GM12878 (cell line): ENCODE data around the gene HOXD12. TPM values are rescaled to one million over a fixed set of nuclear protein-coding genes. Genes with fewer than 3 reads are reported as not detected.

Experiments
- ATF3 ChIP-seq: IDR thresholded peaks from 2 replicates; pipeline ENCODE4 v1.6.1; 2011; ENCODE audit warnings: low read depth, mild to moderate bottlenecking, low read length, moderate library complexity, borderline replicate concordance; ENCODE audit errors: extremely low read depth
- BCLAF1 ChIP-seq: fragments of 450-650 bp; IDR thresholded peaks from 2 replicates; pipeline ENCODE4 v1.6.1; 2017; ENCODE audit warnings: antibody characterized with exemption, mild to moderate bottlenecking, moderate library complexity
- EP300 ChIP-seq, 2 experiments: fragments of 150-350 bp in 1 of 2; IDR thresholded peaks; 2 replicates each; pipeline ENCODE4 v1.6.1; 2011 to 2012; ENCODE audit warnings: low read depth in 2 of 2, low read length in 2 of 2, borderline replicate concordance in 1 of 2, improper control_type of control experiment in 1 of 2, inconsistent platforms in 1 of 2; ENCODE audit not compliant: control insufficient read depth in 1 of 2
- FOS ChIP-seq: IDR thresholded peaks from 3 replicates; pipeline ENCODE4 v1.6.1; 2011; ENCODE audit warnings: borderline replicate concordance; ENCODE audit not compliant: insufficient read length; ENCODE audit errors: extremely low read depth
- KDM1A ChIP-seq: fragments of 200-600 bp; sonication (generic); IDR thresholded peaks from 2 replicates; pipeline ENCODE4 v1.6.1; 2016; ENCODE audit warnings: borderline replicate concordance
- SKIL ChIP-seq: fragments of 450-650 bp; IDR thresholded peaks from 2 replicates; pipeline ENCODE4 v1.6.1; 2017; ENCODE audit warnings: mild to moderate bottlenecking, low read depth, inconsistent platforms; ENCODE audit not compliant: poor library complexity, severe bottlenecking
- USF1 ChIP-seq: IDR thresholded peaks from 2 replicates; pipeline ENCODE4 v1.6.1; 2011; ENCODE audit warnings: borderline replicate concordance, low read depth, mild to moderate bottlenecking, moderate library complexity, mixed read lengths, low read length; ENCODE audit not compliant: insufficient read depth; ENCODE audit errors: extremely low read length
- polyA plus RNA-seq, 11 experiments: library from polyadenylated mRNA; depleted of rRNA in 4 of 11; unstranded in 6 of 11; stranded (reverse) in 5 of 11; fragments of >200 nt; fragmentation: Nextera tagmentation in 4 of 11; fragmentation: Illumina TruSeq in 1 of 11; extraction: Ambion mirVana in 4 of 11; extraction: Trizol in 1 of 11; gene quantifications; 1 replicate in 1 of 11; 2 replicates in 10 of 11; pipeline versions ENCODE4 v1.2.1 to v1.2.3, GENCODE V29; 2011 to 2016; ENCODE audit warnings: inconsistent platforms in 2 of 11, missing spikeins in 2 of 11, low read depth in 1 of 11
- total RNA-seq, 4 experiments: library from RNA; depleted of rRNA in 3 of 4; stranded (reverse); fragments of >200 nt in 3 of 4; fragmentation: Illumina TruSeq in 1 of 4; extraction: Trizol in 1 of 4; gene quantifications; 2 replicates each; pipeline versions ENCODE4 v1.2.1 to v1.2.3, GENCODE V29; 2013 to 2021

HOXD12 gene
- total and polyA plus RNA-seq, 10 of the 15 experiments (the other 5 are each of a cell fraction or from before 2014, with no cell fraction given) = not detected

- no peak for TF ChIP-seq USF1
- no peak for TF ChIP-seq ATF3
- no peak for TF ChIP-seq KDM1A
- no peak for TF ChIP-seq EP300 (IDR thresholded peaks at IDR 0.05; ENCODE audit: borderline replicate concordance in 1 of 2, control insufficient read depth in 1 of 2, low read depth in 2 of 2, low read length in 2 of 2)
- TF ChIP-seq SKIL = no peak
- TF ChIP-seq FOS = no peak
- no peak for TF ChIP-seq BCLAF1
These were observed 16.5 kb upstream of the HOXD12 start (continued) for GRCh38 chr2:176082824-176083751.
